Activated T-cell treated with anti-CD3 and anti-CD28 coated beads for 1 hour (primary cell): ENCODE data around the gene EIF3I.

Experiments used
- DNase-seq: peaks from one replicate; pipeline ENCODE4 v3.0.0-alpha.2; 2020; ENCODE audit warnings: low read depth

The EIF3I gene

GRCh38 chr1:32266921-32267591 lies 44.8 kb downstream of the EIF3I start:
- no peak for DNase-seq

GRCh38 chr1:32269744-32270143 lies 47.5 kb downstream of the EIF3I start:
- no peak for DNase-seq

GRCh38 chr1:32272557-32273390 lies 50.6 kb downstream of the EIF3I start:
- DNase-seq: no peak

GRCh38 chr1:32273391-32274208 lies 51.4 kb downstream of the EIF3I start:
- peak; percentile 82 for DNase-seq

GRCh38 chr1:32274646-32275340 lies 52.6 kb downstream of the EIF3I start:
- no peak for DNase-seq

- no peak for DNase-seq
These were observed 53.2 kb downstream of the EIF3I start for GRCh38 chr1:32275424-32275823.

- DNase-seq: no peak
These were observed 54.0 kb downstream of the EIF3I start for GRCh38 chr1:32276032-32276782.
